Neural progenitor cell (in vitro differentiated cells): ENCODE results near the gene SRSF12.

ENCODE experiments used
- EZH2 ChIP-seq: fragments of 200-600 bp; sonication (generic); IDR thresholded peaks from 2 replicates; pipeline ENCODE4 v1.6.1; 2017; ENCODE audit warnings: antibody characterized with exemption, mild to moderate bottlenecking, moderate library complexity
- EZH2phosphoT487 ChIP-seq: fragments of 200-600 bp; sonication (generic); IDR thresholded peaks from 2 replicates; pipeline ENCODE4 v1.6.1; 2017; ENCODE audit warnings: antibody characterized with exemption
- TF ChIP-seq, protein P1 (sequence below): fragments of 200-600 bp; sonication (generic); IDR thresholded peaks from 2 replicates; pipeline ENCODE4 v1.5.1; 2017; ENCODE audit warnings: antibody characterized with exemption, mild to moderate bottlenecking

DNA sequence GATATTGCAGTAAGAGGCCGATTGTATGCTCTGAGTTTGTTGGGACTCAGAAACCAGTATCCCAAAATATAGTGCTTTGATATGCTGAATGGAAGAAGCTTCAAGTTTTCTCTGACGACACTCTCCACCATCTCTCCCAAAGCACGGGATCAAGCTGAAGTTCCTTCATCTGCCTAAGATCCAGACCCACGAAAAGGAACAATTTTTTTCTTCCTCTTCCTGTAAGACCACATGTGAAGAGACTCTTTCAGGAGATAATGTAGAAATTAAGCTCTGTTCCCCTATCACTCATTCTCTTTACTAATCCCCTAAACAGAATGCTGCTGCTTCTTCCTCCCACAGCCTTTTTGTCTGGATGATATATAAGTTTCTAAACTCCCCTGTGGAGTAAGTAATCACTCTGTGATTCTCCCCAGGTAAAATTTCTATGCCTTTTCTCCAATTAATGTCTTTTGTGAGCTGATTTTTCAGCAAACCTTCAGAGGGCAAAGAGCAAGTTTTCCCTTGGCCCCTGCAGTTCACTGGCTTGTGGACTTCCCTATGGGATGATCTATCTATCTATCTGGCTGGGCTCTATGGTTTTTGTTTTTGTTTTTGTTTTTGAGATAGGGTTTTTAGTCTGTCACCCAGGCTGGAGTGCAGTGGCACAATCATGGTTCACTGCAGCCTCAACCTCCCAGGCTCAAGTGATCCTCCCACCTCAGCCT is 50.8 kb downstream of the SRSF12 start:
- TF ChIP-seq, protein P1, sequence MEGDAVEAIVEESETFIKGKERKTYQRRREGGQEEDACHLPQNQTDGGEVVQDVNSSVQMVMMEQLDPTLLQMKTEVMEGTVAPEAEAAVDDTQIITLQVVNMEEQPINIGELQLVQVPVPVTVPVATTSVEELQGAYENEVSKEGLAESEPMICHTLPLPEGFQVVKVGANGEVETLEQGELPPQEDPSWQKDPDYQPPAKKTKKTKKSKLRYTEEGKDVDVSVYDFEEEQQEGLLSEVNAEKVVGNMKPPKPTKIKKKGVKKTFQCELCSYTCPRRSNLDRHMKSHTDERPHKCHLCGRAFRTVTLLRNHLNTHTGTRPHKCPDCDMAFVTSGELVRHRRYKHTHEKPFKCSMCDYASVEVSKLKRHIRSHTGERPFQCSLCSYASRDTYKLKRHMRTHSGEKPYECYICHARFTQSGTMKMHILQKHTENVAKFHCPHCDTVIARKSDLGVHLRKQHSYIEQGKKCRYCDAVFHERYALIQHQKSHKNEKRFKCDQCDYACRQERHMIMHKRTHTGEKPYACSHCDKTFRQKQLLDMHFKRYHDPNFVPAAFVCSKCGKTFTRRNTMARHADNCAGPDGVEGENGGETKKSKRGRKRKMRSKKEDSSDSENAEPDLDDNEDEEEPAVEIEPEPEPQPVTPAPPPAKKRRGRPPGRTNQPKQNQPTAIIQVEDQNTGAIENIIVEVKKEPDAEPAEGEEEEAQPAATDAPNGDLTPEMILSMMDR, result no peak
- TF ChIP-seq EZH2phosphoT487, result peak; percentile 43
- no peak for TF ChIP-seq EZH2
